Muscle layer of colon (tissue), 2 donors: ENCODE data around the gene ENTPD8.

ENCODE experiments used
- H3K27ac ChIP-seq: one replicate; pipeline ENCODE4 v1.7.0; 2013; ENCODE audit warnings: low read depth, mild to moderate bottlenecking, low read length, moderate library complexity
- H3K27me3 ChIP-seq, 2 donors: one replicate each; pipeline ENCODE4 v1.7.0; 2013; ENCODE audit warnings: low read length in 2 of 2, mild to moderate bottlenecking in 2 of 2; ENCODE audit not compliant: insufficient read depth in 2 of 2, control insufficient read depth in 1 of 2
- H3K36me3 ChIP-seq: one replicate; pipeline ENCODE4 v1.7.0; 2013; ENCODE audit warnings: mild to moderate bottlenecking, low read length; ENCODE audit not compliant: insufficient read depth
- H3K4me1 ChIP-seq: one replicate; pipeline ENCODE4 v1.7.0; 2013; ENCODE audit warnings: mild to moderate bottlenecking, low read length; ENCODE audit not compliant: insufficient read depth
- H3K4me3 ChIP-seq, 2 donors: one replicate each; pipeline ENCODE4 v1.7.0; 2013; ENCODE audit warnings: low read length in 2 of 2, low read depth in 1 of 2, mild to moderate bottlenecking in 1 of 2, moderate library complexity in 1 of 2
- H3K9ac ChIP-seq: one replicate; pipeline ENCODE4 v1.7.0; 2013; ENCODE audit warnings: low read length
- H3K9me3 ChIP-seq: one replicate; pipeline ENCODE4 v1.7.0; 2013; ENCODE audit warnings: mild to moderate bottlenecking, low read length
- donor health status: abdominal sarcoma.
- donor health status: Adenocarcinoma of cecum.

Gene ENTPD8

DNA sequence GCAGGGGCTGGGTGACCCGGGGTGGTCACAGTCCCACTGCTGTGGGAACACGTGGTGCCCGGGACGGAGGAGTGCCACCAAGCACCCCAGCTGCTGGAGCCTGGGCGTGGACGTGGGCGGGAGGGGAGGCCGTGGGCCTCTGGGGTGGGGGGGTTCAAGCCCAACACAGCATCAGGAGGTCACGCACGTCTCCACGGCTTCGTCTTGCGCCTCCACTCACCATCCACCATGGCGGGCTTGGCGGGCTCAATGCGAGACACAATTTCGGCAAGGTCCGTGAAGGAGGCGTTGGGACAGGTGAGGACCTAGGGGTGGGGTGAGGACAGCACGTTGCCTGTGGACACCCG is 20.1 kb upstream of the ENTPD8 start:
- Histone ChIP-seq H3K4me3 (no peak overlapping the region), H3K27ac (no peak overlapping the region), H3K4me1 (peaks cover 6% of the 10 kb centered on the region), H3K9me3 (no peaks in the 10 kb centered on the region), H3K9ac (no peak overlapping the region), H3K27me3 (peaks cover 0 to 4% of the 10 kb centered on the region in 2 donors), H3K36me3 (peaks cover 10% of the 10 kb centered on the region)

DNA sequence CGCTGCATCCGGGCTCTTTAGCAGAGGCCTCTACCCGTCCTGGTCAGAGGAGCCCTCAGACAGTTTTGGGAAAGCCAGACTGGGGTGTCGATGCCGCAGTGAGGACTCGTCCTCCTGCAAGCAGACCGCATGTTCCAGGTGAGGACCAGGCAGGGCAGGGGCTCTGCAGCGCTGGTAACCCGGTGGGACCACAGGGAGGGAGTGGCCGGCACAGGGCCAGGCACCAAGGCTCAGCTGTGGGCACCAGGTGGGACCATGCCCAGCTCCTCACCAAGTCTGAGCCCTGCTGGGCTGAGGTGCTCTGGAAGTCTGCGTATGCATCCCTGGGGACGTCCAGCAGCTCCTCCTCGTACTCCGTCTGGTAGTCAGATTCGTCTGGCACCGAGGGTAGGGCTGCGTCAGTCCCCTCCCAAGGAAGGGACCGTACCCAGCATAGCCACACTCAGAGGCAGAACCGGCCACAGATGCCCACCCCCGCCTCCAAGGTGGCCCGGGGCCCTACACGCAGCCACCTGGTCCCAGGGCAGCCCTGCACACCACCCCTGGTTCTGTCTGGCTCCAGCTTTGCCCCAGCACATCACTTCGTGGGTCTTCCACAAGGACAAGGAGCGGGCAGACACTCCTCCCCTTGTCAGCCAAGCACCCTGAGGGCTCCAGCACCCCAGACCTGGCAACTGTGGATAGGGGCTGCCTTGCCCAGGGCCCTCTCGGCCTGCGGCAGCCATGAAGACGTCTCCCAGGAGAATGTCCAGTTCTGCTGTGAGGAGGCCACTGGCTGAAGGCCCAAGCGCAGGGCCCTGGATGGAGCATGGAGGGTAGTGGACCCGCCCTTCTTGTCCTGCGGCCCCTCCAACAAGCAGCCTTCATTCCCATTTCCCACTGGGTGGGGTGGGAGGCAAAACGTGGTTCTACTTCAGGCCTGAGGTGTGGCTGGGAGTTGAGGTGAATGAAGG is 19.5 kb upstream of the ENTPD8 start:
- H3K27ac ChIP-seq = no peak overlapping the region
- peaks cover 6% of the 10 kb centered on the region for H3K4me1 ChIP-seq
- no peaks in the 10 kb centered on the region for H3K9me3 ChIP-seq
- no peak overlapping the region for H3K4me3 ChIP-seq
- peaks cover 0 to 4% of the 10 kb centered on the region in 2 donors for H3K27me3 ChIP-seq
- H3K36me3 ChIP-seq = peaks cover 11% of the 10 kb centered on the region
- H3K9ac ChIP-seq = no peak overlapping the region

DNA sequence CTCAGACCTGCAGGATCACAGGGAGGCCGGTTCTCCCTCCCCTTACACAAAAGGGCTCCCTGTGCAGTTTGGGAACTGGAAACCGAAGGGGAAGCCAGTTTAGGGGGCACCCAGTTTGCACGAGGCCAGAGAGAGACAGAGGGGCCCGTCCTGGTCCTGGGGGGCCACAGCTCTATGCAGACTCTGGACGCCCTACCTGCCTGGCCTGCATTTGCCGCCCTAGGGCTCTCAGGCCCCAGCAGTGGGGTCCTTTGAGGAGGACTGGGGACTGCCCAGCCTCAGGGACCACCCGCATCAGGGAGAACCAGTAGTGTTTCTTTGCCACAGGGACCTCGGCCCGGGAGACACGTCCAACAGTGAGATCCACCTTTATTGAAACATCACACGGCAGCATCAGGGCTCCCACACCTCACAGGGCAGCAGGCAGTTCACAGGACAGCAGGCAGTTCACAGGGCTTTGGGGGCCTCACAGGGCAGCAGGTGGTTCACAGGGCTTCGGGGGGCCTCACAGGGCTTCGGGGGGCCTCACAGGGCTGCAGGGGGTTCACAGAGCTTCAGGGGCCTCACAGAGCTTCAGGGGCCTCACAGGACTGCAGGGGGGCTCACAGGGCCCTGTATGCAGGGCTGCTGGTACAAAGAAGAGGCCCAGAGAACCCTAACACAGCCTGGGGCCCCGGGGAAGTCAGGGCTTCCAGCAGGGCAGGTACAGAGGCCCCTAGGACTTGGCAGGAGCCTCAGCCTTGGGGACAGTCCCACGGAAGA is 18.6 kb upstream of the ENTPD8 start:
- peak overlapping the region; percentile 73 for H3K27ac ChIP-seq
- H3K36me3 ChIP-seq = peaks cover 11% of the 10 kb centered on the region
- no peaks in the 10 kb centered on the region for H3K9me3 ChIP-seq
- peak overlapping the region; percentile 40 to 60 for H3K4me3 ChIP-seq
- H3K4me1 ChIP-seq = peaks cover 12% of the 10 kb centered on the region
- H3K27me3 ChIP-seq = peaks cover 0 to 4% of the 10 kb centered on the region in 2 donors
- H3K9ac ChIP-seq = peak overlapping the region; percentile 68

DNA sequence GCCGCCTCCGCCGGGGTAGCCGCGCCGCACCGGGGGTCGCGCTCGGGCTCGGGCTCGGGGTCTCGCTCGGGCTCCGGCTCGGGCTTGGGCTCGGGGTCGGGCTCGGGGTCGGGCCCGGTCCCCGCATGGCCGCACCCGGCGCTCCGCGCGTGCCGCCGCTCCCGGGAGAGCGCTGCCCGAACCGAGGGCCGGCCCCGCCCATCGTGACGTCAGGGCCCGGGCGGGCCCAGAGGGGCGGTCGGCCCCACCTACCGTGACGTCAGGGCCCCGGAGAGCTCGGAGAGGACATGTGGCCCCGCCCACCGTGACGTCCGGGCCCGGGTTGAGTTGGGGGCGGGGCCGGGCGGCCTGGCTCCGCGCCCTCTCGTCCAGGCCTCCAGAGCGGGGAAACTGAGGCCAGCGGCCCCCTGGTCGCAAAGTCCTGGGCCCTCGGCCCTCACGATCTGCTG is 18.0 kb upstream of the ENTPD8 start, which contains the start of gene NSMF:
TSS of gene NSMF (minus strand) at position 183 of the 449 bp plus-strand sequence. CDS start 232 bp downstream, outside the sequence.
- peak within 1 kb of the TSS; percentile 73 for H3K27ac ChIP-seq
- H3K9me3 ChIP-seq = no peaks in the 10 kb centered on the region
- peaks cover 0 to 4% of the 10 kb centered on the region in 2 donors for H3K27me3 ChIP-seq
- H3K36me3 ChIP-seq = peaks cover 11% of the 10 kb centered on the region
- H3K4me3 ChIP-seq = peak within 1 kb of the TSS; percentile 57 to 60
- H3K9ac ChIP-seq = peak within 1 kb of the TSS; percentile 68
- peaks cover 17% of the 10 kb centered on the region for H3K4me1 ChIP-seq

DNA sequence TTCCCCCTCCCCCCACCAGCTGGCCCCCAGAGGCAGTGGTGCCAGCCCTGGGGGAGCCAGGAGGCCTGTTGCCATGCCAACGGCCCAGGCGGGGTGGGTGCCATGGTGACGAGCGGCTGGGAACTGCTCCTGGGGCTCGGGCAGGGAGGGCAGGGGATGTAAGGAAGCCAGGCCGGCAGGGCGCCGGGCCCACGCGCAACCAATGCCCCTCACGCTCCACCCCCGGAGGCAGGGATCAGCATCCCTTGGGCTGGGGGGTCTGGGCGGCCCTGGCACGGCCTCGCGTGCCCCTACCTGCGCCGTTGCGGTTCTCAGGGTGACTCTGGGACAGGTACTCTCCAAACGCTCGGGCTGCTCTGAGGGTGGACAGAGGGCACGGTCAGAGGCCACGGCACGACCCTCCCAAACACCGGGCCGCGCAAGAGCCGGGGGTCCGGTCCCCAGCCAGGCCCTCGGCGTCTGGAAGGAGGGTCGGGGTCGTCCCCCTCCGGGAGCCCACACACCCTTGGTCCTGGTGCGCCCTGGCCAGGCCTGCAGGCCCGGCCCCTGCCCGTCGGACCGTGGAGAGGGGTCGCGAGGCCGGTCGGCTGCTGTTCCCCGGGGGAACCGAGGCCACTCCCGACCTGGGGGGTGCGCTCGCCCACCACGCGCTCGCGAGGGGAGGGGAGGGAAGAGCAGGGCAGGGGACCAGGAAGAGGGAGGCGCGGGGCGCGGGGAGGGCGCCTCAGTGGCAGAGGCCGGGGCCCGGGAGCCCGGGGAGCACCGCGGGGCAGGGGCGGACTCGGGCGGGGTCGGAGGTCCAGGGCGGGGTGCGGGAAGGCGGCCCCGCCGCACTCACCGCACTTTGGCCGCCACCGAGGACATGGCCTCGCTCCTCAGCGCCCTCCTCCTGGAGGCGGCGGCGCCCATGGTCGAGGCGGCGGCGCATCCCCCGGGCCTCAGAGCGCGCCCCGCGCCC is 17.3 kb upstream of the ENTPD8 start:
- Histone ChIP-seq H3K36me3 (peaks cover 11% of the 10 kb centered on the region), H3K9ac (no peak overlapping the region), H3K27ac (peak overlapping the region; percentile 44), H3K4me1 (peaks cover 17% of the 10 kb centered on the region), H3K4me3 (peak overlapping the region; percentile 52 to 57), H3K9me3 (no peaks in the 10 kb centered on the region), H3K27me3 (peaks cover 0 to 4% of the 10 kb centered on the region in 2 donors)

DNA sequence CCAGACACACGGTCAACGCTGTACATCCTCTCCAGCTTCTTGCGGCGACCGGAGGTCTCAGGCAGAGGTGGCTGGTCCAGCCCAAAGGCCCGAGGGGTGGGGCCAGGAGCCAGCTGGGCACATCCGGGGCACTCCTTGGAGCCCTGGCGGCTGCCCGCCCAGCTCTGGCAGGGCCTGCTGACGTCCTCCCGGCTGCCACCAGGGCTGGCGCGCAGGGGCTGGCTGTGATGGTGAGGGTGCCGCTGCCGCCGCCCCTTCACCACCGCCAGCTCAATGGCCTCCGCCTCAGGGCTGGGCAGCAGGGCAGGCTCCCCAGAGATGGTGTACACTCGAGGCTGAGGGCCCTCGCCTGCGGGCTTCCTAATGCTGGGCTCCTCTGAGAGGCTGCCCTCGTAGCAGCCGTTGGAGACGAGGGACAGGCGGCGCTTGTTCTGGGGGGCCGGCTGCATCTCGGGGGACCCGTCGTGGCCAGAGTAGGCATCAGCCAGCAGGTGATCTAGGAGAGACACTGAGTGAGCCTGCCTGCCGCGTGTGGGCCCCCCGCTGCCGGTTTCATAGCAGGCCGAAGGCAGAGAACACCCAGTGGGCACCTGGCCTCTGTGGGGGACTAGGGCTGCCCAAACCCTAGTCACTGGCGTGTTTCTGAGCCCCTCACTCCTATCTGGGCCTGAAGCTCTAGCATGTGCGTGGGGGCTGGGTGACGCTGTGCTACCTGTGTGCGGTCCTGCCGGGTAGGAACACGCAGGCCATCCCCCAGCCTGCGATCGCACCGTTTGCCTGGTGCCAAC is 16.4 kb upstream of the ENTPD8 start:
- no peaks in the 10 kb centered on the region for H3K9me3 ChIP-seq
- peaks cover 17% of the 10 kb centered on the region for H3K4me1 ChIP-seq
- peak overlapping the region; percentile 52 to 57 for H3K4me3 ChIP-seq
- H3K27me3 ChIP-seq = peaks cover 0 to 4% of the 10 kb centered on the region in 2 donors
- no peak overlapping the region for H3K27ac ChIP-seq
- peaks cover 11% of the 10 kb centered on the region for H3K36me3 ChIP-seq
- no peak overlapping the region for H3K9ac ChIP-seq

DNA sequence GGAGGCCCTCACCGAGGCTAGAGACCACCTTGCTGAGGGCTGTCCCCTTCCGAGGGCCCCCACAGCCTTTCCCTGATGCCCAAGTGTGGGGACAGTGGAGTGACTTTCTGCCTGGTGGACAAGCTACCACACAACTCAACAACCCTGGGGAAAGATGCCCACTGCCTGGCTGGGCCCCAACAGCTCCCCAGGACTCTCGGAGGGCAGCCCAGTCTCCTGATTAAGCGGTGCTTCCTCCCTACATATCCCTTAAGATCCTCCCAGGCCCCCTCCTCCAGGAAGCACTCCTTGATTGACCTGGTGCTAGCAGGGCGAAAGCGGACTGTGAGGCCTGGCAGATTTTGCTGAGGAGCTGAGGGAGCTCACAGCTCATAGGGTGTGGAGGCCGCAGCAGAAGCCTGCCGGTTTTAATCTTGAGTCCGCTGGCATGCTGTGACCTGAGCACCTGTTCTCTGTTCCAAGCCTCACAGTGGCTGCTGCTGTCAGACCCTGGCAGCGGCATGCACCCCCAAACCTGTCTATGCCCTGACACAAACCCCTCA is 15.8 kb upstream of the ENTPD8 start:
- Histone ChIP-seq H3K27ac (no peak overlapping the region), H3K36me3 (peaks cover 11% of the 10 kb centered on the region), H3K4me1 (peaks cover 17% of the 10 kb centered on the region), H3K27me3 (peaks cover 0 to 3% of the 10 kb centered on the region in 2 donors), H3K9ac (no peak overlapping the region), H3K9me3 (no peaks in the 10 kb centered on the region), H3K4me3 (no peak overlapping the region)

DNA sequence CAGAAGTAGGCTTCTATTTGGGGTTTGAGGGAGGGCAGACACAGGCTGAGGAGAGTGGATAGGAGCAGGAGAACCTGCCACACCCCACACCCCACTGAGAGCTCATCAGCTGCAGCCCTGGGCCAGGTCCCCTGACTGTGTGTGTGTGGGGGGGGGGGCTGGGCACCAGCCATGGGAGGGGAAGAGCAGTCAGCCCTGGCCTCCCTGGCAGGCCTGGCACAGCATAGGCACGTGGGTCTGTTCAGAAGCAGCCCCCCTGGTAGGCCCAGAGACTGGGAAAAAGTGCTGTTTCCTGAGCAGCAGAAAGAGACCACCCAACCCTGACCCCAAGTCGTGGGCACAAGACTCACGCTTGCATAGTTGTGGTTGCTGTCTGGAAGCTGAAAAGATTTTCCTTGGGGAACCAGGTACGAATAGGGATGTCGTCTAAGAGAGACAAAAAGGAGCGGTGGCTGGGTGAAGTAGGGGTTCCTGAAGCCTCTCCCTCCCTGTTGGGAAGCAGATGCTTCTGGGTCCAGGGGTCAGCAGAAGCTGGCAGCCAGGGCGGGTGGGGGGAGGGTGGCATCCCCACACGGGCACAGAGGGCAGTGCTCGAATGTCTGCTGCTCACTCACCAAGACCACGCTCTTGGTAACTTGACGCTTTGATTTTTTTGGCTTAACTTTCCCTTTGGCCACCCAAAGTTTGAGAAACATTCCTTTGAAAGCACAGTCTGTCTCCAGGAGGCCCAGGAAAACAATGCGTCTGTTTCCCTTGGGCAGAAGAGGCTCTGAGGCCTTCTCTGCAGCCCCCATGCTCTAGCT is 15.1 kb upstream of the ENTPD8 start:
- H3K27ac ChIP-seq = no peak overlapping the region
- H3K36me3 ChIP-seq = peaks cover 11% of the 10 kb centered on the region
- H3K4me1 ChIP-seq = peaks cover 17% of the 10 kb centered on the region
- no peak overlapping the region for H3K9ac ChIP-seq
- H3K4me3 ChIP-seq = no peak overlapping the region
- no peaks in the 10 kb centered on the region for H3K9me3 ChIP-seq
- H3K27me3 ChIP-seq = no peaks in the 10 kb centered on the region

DNA sequence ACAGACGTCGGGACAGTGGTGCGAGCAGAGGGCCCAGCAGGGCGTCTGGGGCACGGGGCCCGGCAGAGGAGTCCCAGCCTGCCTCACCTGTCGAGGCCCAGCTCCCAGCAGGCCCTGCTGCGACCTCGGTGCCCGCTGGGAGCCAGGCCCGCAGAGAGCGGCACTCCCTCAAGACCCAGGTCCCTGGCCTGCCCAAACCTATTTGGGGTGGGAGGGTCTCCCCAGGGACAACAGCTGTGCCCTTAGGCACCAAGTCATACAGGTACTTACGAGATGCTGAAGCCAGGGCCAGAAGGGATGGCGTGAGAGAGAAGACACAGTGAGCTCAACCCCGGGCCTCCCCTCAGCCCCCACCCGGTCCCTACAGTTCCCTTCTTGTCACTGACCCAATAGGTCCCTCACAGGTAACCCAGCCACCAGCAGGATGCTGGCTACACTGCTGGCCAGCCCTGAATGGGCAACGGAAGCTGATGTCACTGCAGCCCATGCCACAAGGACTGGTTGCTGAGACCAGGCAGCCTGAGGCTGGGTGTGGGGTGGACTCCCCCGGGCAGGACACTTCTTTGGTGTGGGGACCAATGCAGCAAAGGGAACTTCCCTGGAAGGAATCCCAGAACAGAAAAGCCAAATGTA is 14.3 kb upstream of the ENTPD8 start:
- Histone ChIP-seq H3K27ac (no peak overlapping the region), H3K9ac (no peak overlapping the region), H3K27me3 (no peaks in the 10 kb centered on the region), H3K4me3 (no peak overlapping the region), H3K36me3 (peaks cover 11% of the 10 kb centered on the region), H3K4me1 (peaks cover 17% of the 10 kb centered on the region), H3K9me3 (no peaks in the 10 kb centered on the region)
